ENCODE measurements around the gene HIBADH. TPM values are rescaled to one million over a fixed set of nuclear protein-coding genes. Genes with fewer than 3 reads are reported as not detected.

HIBADH gene
- total and polyA plus RNA-seq, 9 of the 15 experiments (the other 6 are each of a cell fraction or from before 2014, with no cell fraction given), result 10.7 to 67.8 (median 36.9) TPM

DNA sequence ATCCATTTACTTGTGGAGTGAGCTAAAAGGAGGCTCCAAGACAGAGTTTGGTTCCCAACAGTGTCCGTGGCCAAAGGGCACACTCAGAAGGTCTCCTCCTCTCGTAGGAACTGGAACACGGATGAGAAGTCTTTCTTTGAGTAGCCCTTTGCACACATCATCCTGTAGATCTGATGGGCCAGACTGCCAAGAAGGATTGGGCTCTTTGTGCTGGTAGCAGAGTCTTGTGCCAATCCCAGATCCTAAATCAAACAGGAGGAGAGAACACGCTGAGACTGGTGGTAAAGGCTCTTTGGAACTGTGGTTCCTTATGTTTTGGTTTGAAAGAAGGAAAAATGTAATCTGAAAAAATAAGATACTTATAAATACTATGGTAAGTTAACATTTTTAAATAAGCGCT lies 136.6 kb downstream of the HIBADH start (continued):
- TF ChIP-seq NONO (IDR thresholded peaks at IDR 0.05; ENCODE audit: low read depth in 2 of 2, low read length in 1 of 2), result no peak
- no peak for TF ChIP-seq HIVEP1 (CRISPR knock-in tag; IDR thresholded peaks at IDR 0.05)
- TF ChIP-seq TAF15 (IDR thresholded peaks at IDR 0.05; ENCODE audit: low read depth, low read length), result no peak

DNA sequence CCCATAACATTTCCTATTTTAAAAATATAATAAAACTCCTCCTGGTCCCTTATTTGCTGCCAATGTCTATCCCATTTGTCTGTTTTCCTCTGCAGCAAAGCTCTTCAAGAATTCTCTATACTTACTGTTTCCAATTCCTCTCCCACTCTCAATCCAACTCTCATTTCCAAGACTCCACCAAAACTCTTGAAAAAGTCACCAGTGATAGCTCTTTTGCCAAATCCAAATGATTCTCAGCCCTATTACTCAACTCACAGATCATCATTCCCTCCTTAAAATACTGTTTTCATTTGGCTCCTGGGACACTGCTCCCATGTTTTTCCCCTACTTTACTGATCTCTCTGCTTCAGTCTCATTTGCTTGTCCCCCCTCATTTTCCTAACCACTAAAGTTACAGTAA lies 139.4 kb downstream of the HIBADH start:
- ATAC-seq, result no peak
- no peaks in the 10 kb centered on the region for H3K9me3 ChIP-seq (replicated peaks; ENCODE audit: control insufficient read depth, insufficient read depth, low read depth, low read length)
- no TSS peak for BruUV-seq (replicated peaks)
- H3K9me1 ChIP-seq (ENCODE audit: control insufficient read depth, insufficient read depth, low read length), result no peaks in the 10 kb centered on the region
- TF ChIP-seq ZBTB17 (CRISPR knock-in tag; IDR thresholded peaks at IDR 0.05) (no peak), STAG1 (CRISPR knock-in tag; IDR thresholded peaks at IDR 0.05; ENCODE audit: borderline replicate concordance) (no peak), FOXA1 (IDR thresholded peaks at IDR 0.05; ENCODE audit: borderline replicate concordance) (no peak), JUND (IDR thresholded peaks at IDR 0.05; ENCODE audit: borderline replicate concordance, low read depth, low read length) (no peak), JUND (tag; IDR thresholded peaks at IDR 0.05; ENCODE audit: borderline replicate concordance, low read depth, low read length) (no peak), ZNF24 (IDR thresholded peaks at IDR 0.05) (no peak), FUS (optimal IDR thresholded peaks at IDR 0.05; ENCODE audit: low read depth, low read length) (no peak)
- TF ChIP-seq, protein P1, sequence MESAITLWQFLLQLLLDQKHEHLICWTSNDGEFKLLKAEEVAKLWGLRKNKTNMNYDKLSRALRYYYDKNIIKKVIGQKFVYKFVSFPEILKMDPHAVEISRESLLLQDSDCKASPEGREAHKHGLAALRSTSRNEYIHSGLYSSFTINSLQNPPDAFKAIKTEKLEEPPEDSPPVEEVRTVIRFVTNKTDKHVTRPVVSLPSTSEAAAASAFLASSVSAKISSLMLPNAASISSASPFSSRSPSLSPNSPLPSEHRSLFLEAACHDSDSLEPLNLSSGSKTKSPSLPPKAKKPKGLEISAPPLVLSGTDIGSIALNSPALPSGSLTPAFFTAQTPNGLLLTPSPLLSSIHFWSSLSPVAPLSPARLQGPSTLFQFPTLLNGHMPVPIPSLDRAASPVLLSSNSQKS (CRISPR knock-in tag; IDR thresholded peaks at IDR 0.05), result no peak
- TF ChIP-seq, protein P2, sequence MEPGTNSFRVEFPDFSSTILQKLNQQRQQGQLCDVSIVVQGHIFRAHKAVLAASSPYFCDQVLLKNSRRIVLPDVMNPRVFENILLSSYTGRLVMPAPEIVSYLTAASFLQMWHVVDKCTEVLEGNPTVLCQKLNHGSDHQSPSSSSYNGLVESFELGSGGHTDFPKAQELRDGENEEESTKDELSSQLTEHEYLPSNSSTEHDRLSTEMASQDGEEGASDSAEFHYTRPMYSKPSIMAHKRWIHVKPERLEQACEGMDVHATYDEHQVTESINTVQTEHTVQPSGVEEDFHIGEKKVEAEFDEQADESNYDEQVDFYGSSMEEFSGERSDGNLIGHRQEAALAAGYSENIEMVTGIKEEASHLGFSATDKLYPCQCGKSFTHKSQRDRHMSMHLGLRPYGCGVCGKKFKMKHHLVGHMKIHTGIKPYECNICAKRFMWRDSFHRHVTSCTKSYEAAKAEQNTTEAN (CRISPR knock-in tag; IDR thresholded peaks at IDR 0.05), result no peak
- TF ChIP-seq, protein P3, sequence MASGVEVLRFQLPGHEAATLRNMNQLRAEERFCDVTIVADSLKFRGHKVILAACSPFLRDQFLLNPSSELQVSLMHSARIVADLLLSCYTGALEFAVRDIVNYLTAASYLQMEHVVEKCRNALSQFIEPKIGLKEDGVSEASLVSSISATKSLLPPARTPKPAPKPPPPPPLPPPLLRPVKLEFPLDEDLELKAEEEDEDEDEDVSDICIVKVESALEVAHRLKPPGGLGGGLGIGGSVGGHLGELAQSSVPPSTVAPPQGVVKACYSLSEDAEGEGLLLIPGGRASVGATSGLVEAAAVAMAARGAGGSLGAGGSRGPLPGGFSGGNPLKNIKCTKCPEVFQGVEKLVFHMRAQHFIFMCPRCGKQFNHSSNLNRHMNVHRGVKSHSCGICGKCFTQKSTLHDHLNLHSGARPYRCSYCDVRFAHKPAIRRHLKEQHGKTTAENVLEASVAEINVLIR (CRISPR knock-in tag; IDR thresholded peaks at IDR 0.05), result no peak
- H2AFZ ChIP-seq (ENCODE audit: low read depth, low read length), result no peak overlapping the region
- peaks cover 22% of the 10 kb centered on the region for H3K36me3 ChIP-seq (ENCODE audit: control insufficient read depth, insufficient read depth, low read length)
- intact Hi-C loops (cut with micrococcal nuclease) (no loop called here), in situ Hi-C loops (cut with MboI) (no loop called here)
- no peak for DNase-seq (ENCODE audit: extremely low read depth in 1 of 4, low spot score in 3 of 4)
- no peaks in the 10 kb centered on the region for H3K27me3 ChIP-seq (ENCODE audit: control insufficient read depth in 2 of 2, insufficient read depth in 2 of 2, low read length in 2 of 2)
- no peak for FAIRE-seq
- no peak overlapping the region for H3K4me3 ChIP-seq
- POLR2A ChIA-PET, result no interaction called here
- no peak overlapping the region for H3K9ac ChIP-seq (ENCODE audit: insufficient read depth in 1 of 2, low read depth in 2 of 2, low read length in 2 of 2)
- no peaks in the 10 kb centered on the region for H4K20me1 ChIP-seq (replicated peaks; ENCODE audit: control insufficient read depth, insufficient read depth, low read length)
- CTCF ChIA-PET (ENCODE audit: low intra/inter-chr PET ratio), result no interaction called here
- H3K4me1 ChIP-seq (replicated peaks in 1 of 2; ENCODE audit: control insufficient read depth in 2 of 2, insufficient read depth in 2 of 2, low read length in 2 of 2), result no peaks in the 10 kb centered on the region
- H3K27ac ChIP-seq (ENCODE audit: extremely low read depth, low read depth, low read length), result no peak overlapping the region
- H3K79me2 ChIP-seq (ENCODE audit: control insufficient read depth, insufficient read depth, low read length), result no peaks in the 10 kb centered on the region
- H3K4me2 ChIP-seq (ENCODE audit: insufficient read depth, low read length), result no peak overlapping the region
